Measurements from ENCODE around the gene SUPT20HL1. TPM values are rescaled to one million over a fixed set of nuclear protein-coding genes. Genes with fewer than 3 reads are reported as not detected.

Gene SUPT20HL1
- total RNA-seq, 4 donors from 2014 or later, result 0.14 TPM; not detected in 3

- Histone ChIP-seq H3K27me3 (no peaks in the 10 kb centered on the region), H3K36me3 (no peaks in the 10 kb centered on the region), H3K4me3 (no peak overlapping the region), H3K27ac (no peak overlapping the region), H3K9me3 (no peaks in the 10 kb centered on the region), H3K4me1 (no peaks in the 10 kb centered on the region)
- in situ Hi-C loops (cut with MboI; ENCODE audit: low pct_ligation_motif_present in 1 of 4, low pct_unique_long_range_greater_than_20kb in 1 of 4, low sequenced_read_pairs in 3 of 4) (no loop called here), intact Hi-C loops (cut with DNase I; ENCODE audit: low total_unique reads) (no loop called here)
- no peak for TF ChIP-seq EP300 (IDR thresholded peaks at IDR 0.05; ENCODE audit: low read depth)
- TF ChIP-seq POLR2A (IDR thresholded peaks at IDR 0.05), result no peak
- TF ChIP-seq CTCF (IDR thresholded peaks at IDR 0.05), result no peak
- TF ChIP-seq POLR2AphosphoS5 (IDR thresholded peaks at IDR 0.05), result no peak
- 70% methylated on average over 29 of the region's 29 CpGs; no CpG with 5 or more reads in 1 of the 2 donors for WGBS, 2 donors (ENCODE audit: low coverage in 1 of 2)
- DNase-seq, result no peak
Observed at GRCh38 chrX:24372021-24372763, 11.8 kb downstream of the SUPT20HL1 start.

- Histone ChIP-seq H3K4me3 (no peak overlapping the region), H3K27me3 (no peaks in the 10 kb centered on the region), H3K36me3 (no peaks in the 10 kb centered on the region), H3K27ac (no peak overlapping the region), H3K4me1 (no peaks in the 10 kb centered on the region), H3K9me3 (no peaks in the 10 kb centered on the region)
- in situ Hi-C loops (cut with MboI; ENCODE audit: low pct_ligation_motif_present in 1 of 4, low pct_unique_long_range_greater_than_20kb in 1 of 4, low sequenced_read_pairs in 3 of 4) (no loop called here), intact Hi-C loops (cut with DNase I; ENCODE audit: low total_unique reads) (no loop called here)
- DNase-seq, result no peak
- TF ChIP-seq POLR2A (IDR thresholded peaks at IDR 0.05) (no peak), EP300 (IDR thresholded peaks at IDR 0.05; ENCODE audit: low read depth) (no peak), POLR2AphosphoS5 (IDR thresholded peaks at IDR 0.05) (no peak), CTCF (IDR thresholded peaks at IDR 0.05) (no peak)
- WGBS, 2 donors (ENCODE audit: low coverage in 1 of 2), result 73 to 100% methylated on average over 1 to 12 of the region's 12 CpGs
Observed at GRCh38 chrX:24375600-24376131, 15.2 kb downstream of the SUPT20HL1 start.

- DNase-seq, result no peak
- H3K4me3 ChIP-seq, result no peak overlapping the region
- H3K36me3 ChIP-seq, result no peaks in the 10 kb centered on the region
- in situ Hi-C loops (cut with MboI; ENCODE audit: low pct_ligation_motif_present in 1 of 4, low pct_unique_long_range_greater_than_20kb in 1 of 4, low sequenced_read_pairs in 3 of 4), result no loop called here
- intact Hi-C loops (cut with DNase I; ENCODE audit: low total_unique reads), result no loop called here
- H3K4me1 ChIP-seq, result no peaks in the 10 kb centered on the region
- no peaks in the 10 kb centered on the region for H3K9me3 ChIP-seq
- no peaks in the 10 kb centered on the region for H3K27me3 ChIP-seq
- H3K27ac ChIP-seq, result no peak overlapping the region
- TF ChIP-seq POLR2AphosphoS5 (IDR thresholded peaks at IDR 0.05) (no peak), EP300 (IDR thresholded peaks at IDR 0.05; ENCODE audit: low read depth) (no peak), POLR2A (IDR thresholded peaks at IDR 0.05) (no peak), CTCF (IDR thresholded peaks at IDR 0.05) (no peak)
- 81% methylated on average over 3 of the region's 3 CpGs; no CpG with 5 or more reads in 1 of the 2 donors for WGBS, 2 donors (ENCODE audit: low coverage in 1 of 2)
Observed at GRCh38 chrX:24376403-24376802, 16.0 kb downstream of the SUPT20HL1 start.

GRCh38 chrX:24377195-24377594 is 16.8 kb downstream of the SUPT20HL1 start:
- no peaks in the 10 kb centered on the region for H3K4me1 ChIP-seq
- no peak overlapping the region for H3K27ac ChIP-seq
- H3K27me3 ChIP-seq, result no peaks in the 10 kb centered on the region
- no peaks in the 10 kb centered on the region for H3K9me3 ChIP-seq
- in situ Hi-C loops (cut with MboI; ENCODE audit: low pct_ligation_motif_present in 1 of 4, low pct_unique_long_range_greater_than_20kb in 1 of 4, low sequenced_read_pairs in 3 of 4), result no loop called here
- no peak for DNase-seq
- no peak overlapping the region for H3K4me3 ChIP-seq
- TF ChIP-seq POLR2A (IDR thresholded peaks at IDR 0.05) (no peak), EP300 (IDR thresholded peaks at IDR 0.05; ENCODE audit: low read depth) (no peak), CTCF (IDR thresholded peaks at IDR 0.05) (no peak), POLR2AphosphoS5 (IDR thresholded peaks at IDR 0.05) (no peak)
- no peaks in the 10 kb centered on the region for H3K36me3 ChIP-seq
- intact Hi-C loops (cut with DNase I; ENCODE audit: low total_unique reads), result no loop called here
- WGBS, 2 donors (ENCODE audit: low coverage in 1 of 2), result 70% methylated on average over 2 of the region's 2 CpGs; no CpG with 5 or more reads in 1 of the 2 donors
